Caco-2 (cell line): ENCODE measurements around the gene ATP1A1. TPM values are rescaled to one million over a fixed set of nuclear protein-coding genes. Genes with fewer than 3 reads are reported as not detected.
A peak's percentile ranks its signal among the peaks of the same experiment; 100 is the strongest.

ENCODE experiments used
- BruUV-seq: library from RNA; stranded (reverse); fragments of 400-500 nt; replicated peaks from 2 replicates; lab custom pipeline; 2021; lab: Mats Ljungman, UMichigan
- CTCF ChIA-PET: fragments of 300-600 bp; sonication (Branson Sonifier 250); formaldehyde crosslinking; loops from one replicate; lab custom pipeline; 2022; ENCODE audit warnings: antibody characterized with exemption; lab: Charles Lee
- POLR2A ChIA-PET: fragments of 300-600 bp; sonication (Branson Sonifier 250); formaldehyde crosslinking; loops from one replicate; lab custom pipeline; 2022; ENCODE audit warnings: antibody characterized with exemption; lab: Charles Lee
- DNase-seq, 2 experiments: peaks; one replicate each; pipeline versions ENCODE4 v3.0.0 to v3.0.0-alpha.2; 2020 to 2022
- H3K27me3 ChIP-seq: replicated peaks from 2 replicates; pipeline ENCODE4 v1.6.0; 2011; ENCODE audit warnings: low read length; ENCODE audit not compliant: control insufficient read depth, insufficient read depth
- H3K36me3 ChIP-seq: 2 replicates; pipeline ENCODE4 v1.5.1; 2011; ENCODE audit warnings: low read length; ENCODE audit not compliant: control insufficient read depth, insufficient read depth
- H3K4me1 ChIP-seq: fragments of 250-450 bp; sonication (Bioruptor Pico); 2 replicates; pipeline ENCODE4 v1.5.1; 2020; ENCODE audit warnings: mild to moderate bottlenecking
- H3K4me3 ChIP-seq: 2 replicates; pipeline ENCODE4 v1.5.1; 2011; ENCODE audit warnings: low read depth, mild to moderate bottlenecking, control low read depth, low read length
- H3K9me3 ChIP-seq: fragments of 250-450 bp; sonication (Bioruptor Pico); 2 replicates; pipeline ENCODE4 v1.5.1; 2020; ENCODE audit warnings: mild to moderate bottlenecking, moderate library complexity
- H3K27ac Mint-ChIP-seq: one replicate; pipeline ENCODE4 v1.8.0; 2022; ENCODE audit warnings: mixed read lengths; ENCODE audit not compliant: unreplicated experiment
- H3K27me3 Mint-ChIP-seq: one replicate; pipeline ENCODE4 v1.8.0; 2022; ENCODE audit warnings: mixed read lengths; ENCODE audit not compliant: insufficient read depth, unreplicated experiment
- H3K36me3 Mint-ChIP-seq: one replicate; pipeline ENCODE4 v1.8.0; 2022; ENCODE audit warnings: mild to moderate bottlenecking, mixed read lengths; ENCODE audit not compliant: insufficient read depth, unreplicated experiment
- H3K4me1 Mint-ChIP-seq: one replicate; pipeline ENCODE4 v1.8.0; 2022; ENCODE audit warnings: low read depth, mixed read lengths; ENCODE audit not compliant: unreplicated experiment
- H3K4me3 Mint-ChIP-seq: one replicate; pipeline ENCODE4 v1.8.0; 2022; ENCODE audit warnings: mild to moderate bottlenecking, moderate library complexity, mixed read lengths; ENCODE audit not compliant: unreplicated experiment
- H3K9me3 Mint-ChIP-seq: one replicate; pipeline ENCODE4 v1.8.0; 2022; ENCODE audit warnings: mixed read lengths; ENCODE audit not compliant: unreplicated experiment
- CTCF ChIP-seq, 2 experiments: fragments of 200-600 bp in 1 of 2; IDR thresholded peaks; 1 replicate in 1 of 2; 2 replicates in 1 of 2; pipeline versions ENCODE4 v1.5.1 to v1.8.0; 2011 to 2022; ENCODE audit warnings: antibody characterized with exemption in 1 of 2, control low read depth in 1 of 2, inconsistent platforms in 1 of 2, low read depth in 1 of 2, low read length in 1 of 2, mild to moderate bottlenecking in 1 of 2, moderate library complexity in 1 of 2; ENCODE audit not compliant: insufficient read depth in 1 of 2, severe bottlenecking in 1 of 2, unreplicated experiment in 1 of 2
- intact Hi-C: fragments of 100-400 bp; cut with micrococcal nuclease; formaldehyde crosslinking; loops from one replicate; pipeline ENCODE4 v1.10.0; 2022; ENCODE audit not compliant: unreplicated experiment
- total RNA-seq: library from RNA; stranded (reverse); gene quantifications from 2 replicates; pipeline ENCODE4 v1.2.3, GENCODE V29; 2022

ATP1A1 gene
- total RNA-seq, 1 experiment from 2014 or later, result 508 TPM

- no peaks in the 10 kb centered on the region for H3K27me3 ChIP-seq
- no peaks in the 10 kb centered on the region for H3K9me3 ChIP-seq
- H3K36me3 ChIP-seq, result no peaks in the 10 kb centered on the region
- Mint-ChIP-seq H3K9me3 (no peaks in the 10 kb centered on the region), H3K36me3 (no peaks in the 10 kb centered on the region), H3K27me3 (no peaks in the 10 kb centered on the region), H3K4me3 (peak overlapping the region; percentile 15), H3K4me1 (peaks cover 24% of the 10 kb centered on the region), H3K27ac (peak overlapping the region; percentile 48)
- TSS peak; percentile 65 for BruUV-seq
- intact Hi-C loops, result loop anchor here (2.0 to 5.0 kb wide), 2 partner anchors 17 to 45 kb away; no protein-coding TSS in a partner anchor
- TF ChIP-seq CTCF (IDR thresholded peaks at IDR 0.05; ENCODE audit: insufficient read depth in 1 of 2, low read depth in 1 of 2, low read length in 1 of 2, severe bottlenecking in 1 of 2, unreplicated experiment in 1 of 2), result no peak
- ChIA-PET POLR2A (interaction anchor here (1.0 kb wide), 1 partner anchor 43 kb away, joined by 4 read pairs; no protein-coding TSS in a partner anchor), CTCF (interaction anchor here (1.0 to 1.3 kb wide), 3 partner anchors 53 to 67 kb away, joined by 3 read pairs; no protein-coding TSS in a partner anchor)
- peak; percentile 42 to 76 for DNase-seq
- H3K4me1 ChIP-seq, result peaks cover 27% of the 10 kb centered on the region
- H3K4me3 ChIP-seq, result no peak overlapping the region
These were observed 58.9 kb downstream of the ATP1A1 start for GRCh38 chr1:116431870-116432500.

- peaks cover 24% of the 10 kb centered on the region for H3K4me1 Mint-ChIP-seq
- H3K9me3 Mint-ChIP-seq, result no peaks in the 10 kb centered on the region
- ChIA-PET POLR2A (interaction anchor here (1.0 kb wide), 1 partner anchor 42 kb away, joined by 4 read pairs; no protein-coding TSS in a partner anchor), CTCF (interaction anchor here (1.0 to 1.3 kb wide), 3 partner anchors 52 to 66 kb away, joined by 3 read pairs; no protein-coding TSS in a partner anchor)
- Histone ChIP-seq H3K27me3 (no peaks in the 10 kb centered on the region), H3K36me3 (no peaks in the 10 kb centered on the region), H3K4me1 (peaks cover 27% of the 10 kb centered on the region), H3K9me3 (no peaks in the 10 kb centered on the region), H3K4me3 (no peak overlapping the region)
- H3K4me3 Mint-ChIP-seq, result peak overlapping the region; percentile 15
- DNase-seq, result no peak
- intact Hi-C loops, result loop anchor here (2.0 to 5.0 kb wide), 2 partner anchors 16 to 45 kb away; no protein-coding TSS in a partner anchor
- peak overlapping the region; percentile 48 for H3K27ac Mint-ChIP-seq
- BruUV-seq, result no TSS peak
- TF ChIP-seq CTCF (IDR thresholded peaks at IDR 0.05; ENCODE audit: insufficient read depth in 1 of 2, low read depth in 1 of 2, low read length in 1 of 2, severe bottlenecking in 1 of 2, unreplicated experiment in 1 of 2), result no peak
- H3K27me3 Mint-ChIP-seq, result no peaks in the 10 kb centered on the region
- no peaks in the 10 kb centered on the region for H3K36me3 Mint-ChIP-seq
These were observed 59.7 kb downstream of the ATP1A1 start for GRCh38 chr1:116432655-116433265.
